Mammary microvascular endothelial cell (primary cell): ENCODE measurements around the gene HNRNPAB. TPM values are rescaled to one million over a fixed set of nuclear protein-coding genes. Genes with fewer than 3 reads are reported as not detected.

Experiments
- total RNA-seq: library from RNA; depleted of rRNA; stranded (reverse); fragments of >200 nt; gene quantifications from 2 replicates; pipeline ENCODE4 v1.2.3, GENCODE V29; 2015

HNRNPAB gene
- 170 and 191 TPM in 2 replicates for total RNA-seq

DNA sequence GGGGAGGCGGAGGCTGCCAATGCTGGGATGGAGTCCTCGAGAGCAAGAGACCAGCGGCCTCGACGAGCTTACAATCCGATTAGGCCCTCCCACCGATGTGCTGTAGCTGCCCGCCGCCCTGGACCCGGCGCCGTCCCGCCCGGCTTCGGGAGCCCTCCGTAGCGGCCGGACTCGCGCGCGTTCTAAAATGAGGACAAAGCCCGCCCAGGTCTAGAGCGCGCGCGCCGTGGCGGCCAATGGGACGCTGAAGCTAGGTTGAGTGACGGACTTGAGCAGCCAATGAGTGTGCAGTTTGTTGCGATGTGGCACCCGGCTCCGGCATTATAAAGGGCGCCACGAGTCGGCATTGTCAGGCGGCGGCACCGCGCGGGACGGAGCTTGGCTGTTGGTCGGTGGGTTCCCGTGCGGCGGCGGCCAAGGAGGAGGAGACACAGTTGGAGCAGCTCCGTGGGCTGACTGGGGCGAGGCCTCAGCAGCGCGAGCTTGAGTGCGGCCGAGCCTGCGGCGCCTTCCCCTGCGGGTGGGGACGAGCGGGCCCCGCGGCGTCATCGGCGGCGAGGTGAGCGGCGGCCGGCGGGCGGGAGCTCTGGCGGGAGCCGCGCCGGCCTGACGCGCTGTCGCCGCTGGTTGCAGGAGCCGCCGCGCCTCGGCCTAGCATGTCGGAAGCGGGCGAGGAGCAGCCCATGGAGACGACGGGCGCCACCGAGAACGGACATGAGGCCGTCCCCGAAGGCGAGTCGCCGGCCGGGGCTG is at the start of gene HNRNPAB:
HNRNPAB (plus strand) TSS at position 352 of the 753 bp plus-strand sequence; CDS start at position 657, 305 bp downstream.

DNA sequence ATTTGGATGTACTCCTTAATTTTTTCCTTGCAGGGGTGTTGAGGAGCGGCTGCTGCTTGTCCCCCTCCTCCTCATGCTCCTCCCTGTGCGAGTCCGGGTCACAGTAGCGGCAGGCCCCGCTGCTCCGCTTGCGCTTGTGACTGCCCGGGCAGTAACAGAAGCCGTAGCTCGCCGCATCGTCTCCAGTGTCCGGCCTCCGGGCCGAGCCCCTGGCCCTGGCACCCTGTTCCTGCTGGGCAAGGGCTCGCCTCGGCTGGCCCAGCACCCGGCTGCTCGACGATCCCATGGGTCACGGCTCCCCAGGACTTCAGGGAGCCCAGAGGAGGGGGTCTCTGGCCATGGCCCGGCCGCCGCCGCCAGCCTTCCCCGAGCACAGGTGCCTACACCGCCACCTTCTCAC is 17.3 kb upstream of the HNRNPAB start, which contains the start of gene GMCL2:
GMCL2 (minus strand) TSS at position 358 of the 400 bp plus-strand sequence; CDS start at position 286, 72 bp downstream.

DNA sequence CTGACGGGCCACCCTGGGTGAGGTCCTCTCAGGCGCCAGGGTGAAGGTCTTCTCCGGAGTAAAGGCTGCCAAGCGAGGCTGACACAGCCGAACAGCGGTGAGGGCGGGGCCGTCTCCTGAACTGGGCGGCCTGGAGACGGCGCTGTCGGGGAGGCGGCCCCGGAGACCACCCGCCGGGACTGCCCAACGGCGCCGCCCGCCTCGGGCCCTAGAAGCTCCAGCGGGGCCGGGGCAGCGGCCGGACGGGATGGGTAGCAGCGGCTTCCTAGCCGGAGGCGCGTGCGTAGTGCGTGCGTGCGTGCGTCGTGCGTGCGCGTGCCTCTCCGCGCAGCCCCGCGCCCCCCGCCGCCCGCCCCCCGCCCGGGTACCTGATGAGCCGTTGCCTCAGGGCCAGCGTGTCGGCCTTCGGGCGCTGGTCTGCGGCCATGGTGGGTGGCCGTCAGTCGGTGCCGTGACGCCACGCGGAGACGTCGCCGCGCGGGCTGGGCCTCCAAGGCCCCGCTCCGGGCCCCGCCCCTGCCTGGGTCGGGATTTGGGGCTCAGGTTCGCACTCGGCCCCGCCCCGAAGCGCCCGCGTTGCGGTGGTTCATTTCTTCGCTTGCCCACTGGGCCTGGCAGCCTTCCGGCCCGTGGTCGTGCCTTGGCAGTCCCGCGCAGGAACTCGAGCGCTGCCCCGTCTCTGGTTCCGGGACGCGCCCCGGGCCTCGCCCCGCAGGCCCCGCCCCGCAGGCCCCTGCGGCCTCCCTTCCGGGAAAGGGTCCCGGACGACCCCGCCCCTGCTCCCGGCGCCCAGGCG is 28.0 kb downstream of the HNRNPAB start, which contains the start of gene PHYKPL:
PHYKPL (minus strand) TSS at position 679 of the 796 bp plus-strand sequence; CDS start at position 427, 252 bp downstream.

Other genes with a start within 250 kb of the HNRNPAB start
- not detected in 2 replicates for gene PROP1, start 208.3 kb upstream of the HNRNPAB start, total RNA-seq
- 12.3 and 13.1 TPM in 2 replicates for gene N4BP3, start 91.0 kb upstream of the HNRNPAB start, total RNA-seq
- gene RMND5B, start 73.5 kb upstream of the HNRNPAB start, total RNA-seq, result 17.7 and 22.1 TPM in 2 replicates
- gene NHP2, start 50.6 kb upstream of the HNRNPAB start, total RNA-seq, result 657 and 671 TPM in 2 replicates
- gene GMCL2, start 17.2 kb upstream of the HNRNPAB start, total RNA-seq, result not detected in 2 replicates
- 20.2 and 25.8 TPM in 2 replicates for gene PHYKPL, start 28.3 kb downstream of the HNRNPAB start, total RNA-seq